GM18909 (cell line): ENCODE results near the gene CLMN.
"Not testable (repeated sequence)": the region's sequence is repeated elsewhere in the genome, so short reads cannot be mapped to it uniquely, and the experiment has no call there.

Experiments
- ATAC-seq: cut with Tn5 transposase; IDR thresholded peaks from one replicate; pipeline ENCODE4 v1.9.1; 2021; ENCODE audit warnings: mild to moderate bottlenecking; ENCODE audit not compliant: unreplicated experiment, poor library complexity

The CLMN gene

DNA sequence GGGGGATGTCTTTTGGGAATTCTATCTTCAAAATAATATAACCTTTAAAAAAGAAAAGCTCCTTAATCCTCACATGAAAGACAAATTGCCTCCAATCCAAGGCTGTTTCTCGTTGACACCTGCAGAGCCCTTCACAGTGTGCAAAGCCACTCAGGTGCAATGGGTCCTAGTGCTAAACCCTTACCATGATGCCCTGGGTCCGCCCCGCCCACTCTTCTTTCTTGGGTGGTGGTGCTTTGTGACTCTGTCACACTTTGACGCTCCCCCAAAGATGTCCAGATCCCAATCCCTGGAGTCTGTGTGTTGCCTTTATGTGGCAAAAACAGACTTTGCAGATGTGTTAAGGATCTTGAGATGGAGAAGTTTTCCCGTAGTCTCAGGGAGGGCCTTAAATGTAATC lies 29.7 kb downstream of the CLMN start:
- no peak for ATAC-seq

DNA sequence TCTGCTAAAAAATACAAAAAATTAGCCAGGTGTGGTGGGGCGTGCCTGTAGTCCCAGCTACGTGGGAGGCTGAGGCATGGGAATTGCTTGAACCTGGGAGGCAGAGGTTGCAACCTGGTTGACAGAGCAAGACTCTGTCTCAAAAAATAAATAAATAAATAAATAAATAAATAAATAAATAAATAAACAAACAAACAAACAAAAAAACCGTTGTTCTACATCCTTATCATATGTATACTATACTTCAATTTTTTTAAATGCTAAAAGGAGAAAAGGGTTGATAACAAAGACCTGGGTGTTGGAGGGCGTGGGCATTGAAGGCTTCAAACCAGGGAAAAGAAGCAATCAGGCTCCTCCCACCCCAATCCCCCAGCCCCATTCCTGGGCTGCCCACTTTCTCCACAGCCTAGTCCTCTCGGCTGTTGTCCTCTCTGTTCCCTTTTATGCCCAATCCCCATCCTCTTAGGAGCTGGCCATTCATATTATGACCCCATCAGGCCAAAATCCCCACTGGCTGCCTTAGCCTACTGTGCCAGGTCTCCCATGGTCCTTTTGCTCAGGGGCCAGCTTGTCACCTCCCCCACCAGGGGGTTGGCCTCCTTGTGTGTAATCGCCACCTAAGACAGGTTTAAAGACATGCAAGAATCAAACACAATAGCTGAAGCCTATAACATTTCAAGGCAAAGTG lies 30.2 kb downstream of the CLMN start:
- ATAC-seq, result no peak

DNA sequence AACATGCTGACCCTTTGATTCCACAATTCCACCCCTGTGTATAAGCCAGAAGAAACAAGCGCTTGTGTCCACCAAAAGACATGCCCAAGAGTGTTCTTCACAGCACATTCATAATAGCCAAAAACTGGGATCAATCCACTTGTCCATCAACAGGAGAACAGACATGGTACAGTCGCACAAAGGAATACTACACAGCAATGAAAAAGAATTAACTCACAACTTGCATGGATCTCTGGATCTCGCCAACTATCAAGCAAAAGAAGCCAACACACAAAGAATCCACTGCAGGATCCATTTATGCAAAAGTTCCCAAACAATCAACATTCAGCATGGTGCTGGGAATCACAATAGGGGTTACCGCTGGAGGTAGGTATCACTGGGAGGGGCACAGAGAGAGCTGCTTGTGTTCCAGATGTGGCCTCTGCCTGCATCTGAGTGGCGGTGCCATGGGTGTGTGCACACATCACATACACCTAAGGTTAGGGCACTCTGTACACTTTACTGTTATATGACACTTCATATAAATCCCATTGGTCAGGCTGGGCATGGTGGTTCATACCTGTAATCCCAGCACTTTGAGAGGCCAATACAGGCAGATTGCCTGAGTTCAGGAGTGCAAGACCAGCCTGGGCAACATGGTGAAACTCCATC lies 30.9 kb downstream of the CLMN start:
- no peak for ATAC-seq

DNA sequence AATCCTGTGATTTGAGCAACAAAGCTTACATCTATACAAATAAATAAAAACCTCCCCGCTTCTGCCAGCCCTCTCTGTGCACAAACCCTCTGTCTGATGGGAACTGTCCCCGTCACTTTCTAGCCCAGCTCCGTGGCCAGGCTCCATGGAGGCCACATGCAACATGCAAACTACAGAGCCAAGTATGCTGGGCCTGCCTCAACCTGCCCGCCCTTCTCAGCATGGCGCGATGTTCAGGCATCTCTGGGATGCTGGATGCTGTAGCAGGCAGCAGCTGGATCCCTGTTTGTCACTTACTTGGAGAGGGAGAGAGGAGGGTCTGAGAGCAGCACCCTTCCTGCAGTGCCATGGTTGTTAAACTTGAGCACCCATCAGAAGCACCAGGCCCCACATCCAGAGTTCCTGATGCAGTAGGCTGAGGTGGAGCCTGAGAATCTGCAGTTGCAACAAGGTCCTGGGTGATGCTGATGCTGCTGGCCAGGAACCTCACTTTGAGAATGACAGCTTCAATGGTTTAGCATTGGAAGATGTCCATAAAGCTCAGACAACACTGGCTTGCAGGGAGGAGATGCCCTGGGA lies 32.4 kb downstream of the CLMN start:
- no peak for ATAC-seq

DNA sequence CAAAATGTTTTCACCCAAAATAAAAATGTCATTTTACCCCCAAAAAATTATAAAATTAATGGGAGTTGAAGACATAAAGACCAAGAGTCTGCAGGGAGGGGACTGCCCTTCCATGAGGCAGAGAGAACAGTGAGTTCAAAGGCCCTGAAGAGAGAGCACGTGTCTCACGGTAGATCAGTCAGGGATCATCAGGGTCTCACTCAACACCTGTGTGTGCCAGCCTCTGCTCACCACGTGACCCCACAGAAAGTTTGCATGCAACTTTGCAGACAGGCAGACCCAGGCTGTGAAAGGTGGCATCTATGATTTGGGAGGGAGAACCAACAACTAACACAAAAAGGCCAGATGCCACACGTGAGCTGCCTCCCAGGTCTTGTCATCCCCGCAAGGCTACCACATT lies 33.1 kb downstream of the CLMN start:
- no peak for ATAC-seq

DNA sequence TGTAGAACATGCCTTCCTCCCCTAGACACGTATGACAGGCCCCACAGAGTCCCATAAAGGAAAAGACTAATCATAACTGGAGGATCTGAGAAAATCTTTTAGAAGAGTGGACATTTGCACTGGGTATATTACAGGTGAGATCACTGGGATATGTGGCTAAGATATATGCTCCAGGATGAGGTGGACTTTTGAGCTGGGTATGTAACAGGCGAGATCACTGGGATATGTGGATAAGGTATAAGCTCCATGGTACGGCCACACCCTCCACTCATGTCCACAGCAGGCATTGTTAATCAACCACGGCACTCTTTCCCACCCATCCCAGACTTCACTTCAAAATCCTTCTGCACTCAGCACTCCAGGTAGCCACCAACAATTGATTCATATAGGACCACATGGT lies 34.1 kb downstream of the CLMN start:
- no peak for ATAC-seq

DNA sequence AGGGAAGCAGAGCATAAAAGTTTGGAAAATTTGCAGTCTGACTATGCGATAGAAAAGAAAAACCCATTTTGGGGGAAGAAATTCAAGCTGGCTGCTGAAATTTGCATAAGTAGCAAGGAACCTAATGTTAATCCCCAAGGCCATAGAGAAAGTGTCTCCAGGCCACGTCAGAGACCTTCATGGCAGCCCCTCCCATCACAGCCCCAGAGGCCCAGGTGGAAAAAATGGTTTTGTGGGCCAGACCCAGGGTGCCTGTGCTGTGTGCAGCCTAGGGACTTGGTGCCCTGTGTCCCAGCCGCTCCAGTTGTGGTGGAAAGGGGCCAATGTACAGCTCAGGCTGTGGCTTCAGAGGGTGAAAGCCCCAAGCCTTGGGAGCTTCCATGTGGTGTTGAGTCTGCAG lies 35.9 kb downstream of the CLMN start:
- ATAC-seq, result not testable (repeated sequence)

DNA sequence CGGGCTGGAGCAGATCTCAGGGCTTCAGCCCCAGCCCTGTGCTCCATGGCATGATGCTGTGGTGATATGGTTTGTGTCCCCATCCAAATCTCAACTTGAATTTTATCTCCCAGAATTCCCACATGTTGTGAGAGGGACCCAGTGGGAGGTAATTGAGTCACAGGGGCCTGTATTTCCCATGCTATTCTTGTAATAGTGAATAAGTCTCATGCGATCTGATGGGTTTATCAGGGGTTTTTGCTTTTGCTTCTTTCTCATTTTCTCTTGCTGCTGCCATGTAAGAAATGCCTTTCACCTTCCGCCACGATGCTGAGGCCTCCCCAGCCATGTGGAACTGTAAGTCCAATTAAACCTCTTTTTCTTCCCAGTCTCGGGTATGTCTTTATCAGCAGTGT lies 36.7 kb downstream of the CLMN start:
- not testable (repeated sequence) for ATAC-seq

DNA sequence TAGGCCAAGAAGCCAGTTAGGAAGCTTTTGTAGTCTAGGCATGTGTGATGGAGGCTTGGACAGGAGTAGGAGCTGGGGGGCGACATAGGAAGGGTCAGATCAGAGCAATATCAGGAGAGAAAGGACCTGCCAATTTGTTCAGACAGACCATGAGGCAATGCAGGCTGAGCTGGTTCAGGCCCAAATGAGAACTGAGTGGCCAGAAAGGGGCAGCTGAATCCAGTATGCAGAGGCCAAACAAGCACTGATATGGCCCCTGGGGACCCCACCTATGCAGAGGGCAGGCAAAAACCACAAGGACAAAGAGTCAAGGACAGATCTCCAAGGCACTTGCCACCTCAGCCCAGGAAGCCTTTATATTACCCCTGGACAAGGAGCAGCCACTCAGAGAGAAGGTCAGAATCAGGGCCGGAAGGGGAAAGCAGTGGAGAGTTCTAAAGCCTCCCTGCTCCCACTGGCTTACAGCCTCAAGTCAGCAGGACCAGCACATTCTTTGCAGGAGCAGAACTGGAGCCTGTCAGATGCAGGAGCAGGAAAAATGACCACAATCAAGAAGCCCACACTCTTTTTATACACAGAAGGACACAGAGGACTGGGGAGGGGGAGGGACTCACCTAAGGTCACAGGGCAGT lies 37.2 kb downstream of the CLMN start:
- ATAC-seq, result no peak

DNA sequence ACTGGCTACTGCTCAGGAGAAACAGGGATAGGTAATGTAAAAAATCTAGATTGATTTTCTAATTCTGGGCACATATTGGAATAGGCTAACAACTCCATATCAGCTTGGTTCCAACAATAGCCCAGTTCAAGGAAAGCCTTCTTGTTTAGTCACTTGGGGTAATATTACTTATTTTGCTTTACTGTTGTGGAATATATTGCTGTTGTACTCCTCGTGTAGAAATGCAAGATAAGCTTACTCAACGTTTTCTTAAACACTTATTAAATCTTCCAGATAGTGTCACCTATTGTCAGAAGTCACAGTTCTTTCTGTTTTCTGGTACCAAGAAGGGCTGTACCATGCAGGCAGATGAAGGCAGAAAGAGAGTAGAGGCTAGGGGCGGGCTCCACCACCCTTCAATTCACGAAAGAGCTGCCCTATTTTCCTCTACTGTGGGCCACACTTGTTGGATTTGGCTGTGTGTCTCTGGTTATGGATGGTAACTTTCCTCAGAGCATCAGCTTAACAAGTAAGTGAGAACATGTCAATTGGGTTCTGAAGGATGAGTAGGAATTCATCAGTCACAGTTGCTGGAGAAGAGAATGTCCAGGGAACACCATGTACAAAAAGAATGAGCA lies 38.0 kb downstream of the CLMN start:
- ATAC-seq, result no peak

DNA sequence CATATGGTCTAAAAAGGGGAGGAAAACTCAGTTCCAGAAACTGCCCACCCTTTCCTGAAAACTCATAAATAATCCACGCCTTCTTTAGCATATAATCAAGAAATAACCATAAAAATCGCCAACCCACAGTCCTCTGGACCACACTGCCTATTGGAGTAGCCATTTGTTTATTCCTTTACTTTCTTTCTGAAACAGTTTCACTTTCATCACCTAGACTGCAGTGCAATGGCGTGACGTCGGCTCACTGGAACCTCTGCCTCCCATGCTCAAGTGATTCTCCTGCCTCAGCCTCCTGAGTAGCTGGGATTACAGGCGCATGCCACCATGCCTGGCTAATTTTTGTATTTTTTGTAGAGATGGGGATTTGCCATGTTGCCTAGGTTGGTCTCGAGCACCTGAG lies 44.2 kb downstream of the CLMN start:
- no peak for ATAC-seq

DNA sequence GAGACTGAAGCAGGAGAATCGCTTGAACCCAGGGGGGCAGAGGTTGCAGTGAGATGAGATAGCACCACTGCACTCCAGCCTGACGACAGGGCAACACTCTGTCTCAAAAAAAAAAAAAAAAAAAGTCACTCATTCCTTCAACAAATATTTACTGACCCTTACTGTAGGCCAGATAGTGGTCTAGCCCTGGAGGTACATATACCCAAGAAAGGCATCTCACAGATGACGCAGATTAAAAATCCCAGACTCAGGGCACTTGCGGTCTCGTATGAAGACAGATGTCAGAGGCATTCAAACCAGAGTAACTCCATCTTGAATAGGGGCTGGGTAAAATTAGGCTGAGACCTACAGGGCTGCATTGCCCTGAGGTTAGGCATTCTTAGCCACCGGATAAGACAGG lies 44.8 kb downstream of the CLMN start:
- ATAC-seq, result no peak

DNA sequence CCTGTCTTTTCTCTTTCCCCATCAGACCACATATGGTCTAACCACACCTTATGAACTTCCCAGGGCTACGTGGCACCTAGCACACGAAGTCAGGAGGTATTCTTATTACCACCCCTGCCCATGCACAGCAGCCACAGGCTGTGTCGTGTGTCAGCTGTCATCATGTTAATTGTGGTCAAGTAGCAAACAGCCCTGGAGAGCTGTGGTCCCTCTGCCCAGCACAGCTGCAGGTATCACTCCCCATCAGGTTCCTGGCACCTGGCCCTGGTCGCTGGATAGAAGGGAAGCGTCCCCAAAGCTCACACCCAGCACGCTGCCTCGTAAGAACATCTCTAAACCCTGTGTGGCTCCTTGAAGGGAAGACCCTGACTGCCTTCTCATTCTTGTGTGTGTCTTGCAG lies 45.4 kb downstream of the CLMN start:
- ATAC-seq, result no peak

DNA sequence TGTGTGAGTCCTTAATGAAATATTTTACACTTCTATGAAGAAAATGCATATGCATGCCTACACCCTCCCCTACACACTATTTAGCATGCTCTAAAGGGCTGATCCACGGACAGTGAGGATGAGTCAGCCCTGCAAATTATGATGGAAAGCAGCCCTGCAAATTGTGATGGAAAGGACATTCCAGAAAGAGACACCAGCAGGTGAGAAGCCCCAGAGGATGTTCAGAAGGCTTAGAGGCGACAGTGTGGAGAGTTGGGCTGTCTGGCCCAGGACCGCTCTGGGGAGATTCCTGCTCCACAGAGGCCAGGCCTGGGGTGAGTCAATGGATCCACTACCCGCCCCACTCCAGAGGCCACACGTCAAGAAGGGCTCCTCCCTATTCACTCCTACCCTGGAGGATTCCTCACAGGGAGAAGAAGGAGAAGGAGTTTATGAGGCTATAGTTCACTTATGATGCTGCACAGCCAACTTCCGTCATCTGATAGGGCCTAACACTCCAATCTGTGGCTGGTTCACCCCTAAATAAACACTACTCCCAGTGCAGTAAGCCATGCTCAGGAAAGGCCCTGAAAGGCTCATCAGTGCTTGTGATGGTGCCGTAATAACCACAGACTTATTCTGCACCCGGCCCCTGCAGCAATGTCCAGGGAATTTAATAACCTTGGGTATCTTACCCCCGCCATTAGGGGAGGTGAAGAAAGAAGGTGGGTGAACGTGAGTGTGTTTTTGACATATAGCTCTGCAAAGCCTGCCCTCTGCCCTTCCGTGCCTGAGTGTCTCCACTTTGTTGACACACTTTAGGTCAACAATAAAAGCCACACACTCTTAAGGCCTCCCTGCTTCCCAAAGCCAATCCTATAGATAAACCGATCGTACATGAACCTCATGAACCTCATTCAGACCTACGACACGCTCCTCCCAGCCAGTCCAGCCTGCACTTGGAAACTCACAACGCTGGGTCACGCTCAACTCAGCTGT lies 46.4 kb downstream of the CLMN start:
- no peak for ATAC-seq

DNA sequence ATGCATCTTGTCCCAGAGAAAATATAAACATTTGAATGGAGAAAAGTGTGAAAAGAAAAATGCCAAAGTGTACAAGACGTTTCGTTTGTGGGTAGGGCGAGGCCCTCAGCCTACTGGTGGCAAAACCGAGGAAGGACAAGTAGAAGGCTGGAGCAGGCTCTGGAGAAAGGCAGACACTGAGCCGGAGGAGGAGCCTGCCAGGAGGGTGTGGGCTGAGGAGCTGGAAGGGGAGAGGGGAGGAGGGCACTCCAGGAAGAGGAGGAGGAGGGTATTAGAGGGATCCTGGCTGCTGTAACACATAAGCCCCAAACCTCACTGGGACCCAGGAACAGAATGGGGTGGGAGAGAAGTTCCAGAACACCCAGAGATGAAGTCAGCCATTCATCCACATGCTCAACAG lies 47.7 kb downstream of the CLMN start:
- ATAC-seq, result no peak

DNA sequence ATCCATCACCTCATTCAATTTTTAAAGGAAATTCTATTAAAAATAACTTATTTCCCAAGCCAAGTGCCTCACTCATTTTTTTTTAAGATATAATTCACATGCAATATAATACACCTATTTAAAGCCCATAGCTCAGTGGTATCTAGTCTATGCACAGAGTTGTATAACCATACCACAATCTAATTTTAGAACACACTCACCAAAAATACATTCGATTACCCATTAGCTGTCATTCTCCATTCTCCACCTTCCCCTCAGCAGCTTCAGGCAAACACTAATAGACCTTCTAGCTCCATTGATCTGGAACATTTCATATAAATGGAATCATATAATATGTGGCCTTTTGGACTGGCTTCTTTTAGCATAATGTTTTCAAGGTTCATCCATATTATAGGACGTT lies 49.5 kb downstream of the CLMN start:
- ATAC-seq, result no peak

DNA sequence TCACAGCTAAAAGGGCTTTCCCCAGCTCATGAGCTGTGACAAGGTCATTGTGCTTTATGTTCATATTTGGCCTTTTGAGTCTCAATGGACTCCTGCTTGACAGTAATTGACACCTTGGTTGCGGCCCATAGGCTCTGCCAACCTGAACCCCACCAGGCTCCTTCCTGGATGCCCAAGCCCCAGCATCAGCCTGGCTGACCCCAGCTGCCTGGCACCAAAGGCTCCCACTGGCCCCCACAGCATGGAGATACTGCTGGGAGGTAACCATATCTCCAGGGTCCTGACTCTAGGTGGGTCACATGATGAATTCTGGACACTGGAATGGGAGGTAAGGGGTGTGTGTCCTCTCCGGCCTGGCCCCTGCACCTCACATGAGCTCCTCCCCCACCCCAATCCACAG lies 50.2 kb downstream of the CLMN start:
- ATAC-seq, result no peak

DNA sequence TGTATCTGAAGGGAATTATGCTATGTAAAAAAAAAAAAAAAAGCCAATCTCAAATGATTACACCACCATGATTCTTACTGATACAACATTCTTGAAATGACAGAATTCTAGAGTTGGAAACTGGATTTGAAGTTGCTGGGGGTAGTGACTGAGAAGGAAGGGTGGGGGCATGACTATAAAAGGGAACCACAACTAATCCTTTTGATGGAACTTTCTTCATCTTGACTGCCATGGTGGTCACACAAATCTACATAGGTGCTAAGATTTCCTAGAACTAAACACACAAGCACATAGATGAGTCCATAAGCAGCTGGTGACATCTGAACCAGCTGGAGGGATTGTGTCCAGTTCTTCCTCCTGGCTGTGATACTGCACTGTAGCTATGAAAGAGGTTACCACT lies 51.4 kb downstream of the CLMN start:
- no peak for ATAC-seq

DNA sequence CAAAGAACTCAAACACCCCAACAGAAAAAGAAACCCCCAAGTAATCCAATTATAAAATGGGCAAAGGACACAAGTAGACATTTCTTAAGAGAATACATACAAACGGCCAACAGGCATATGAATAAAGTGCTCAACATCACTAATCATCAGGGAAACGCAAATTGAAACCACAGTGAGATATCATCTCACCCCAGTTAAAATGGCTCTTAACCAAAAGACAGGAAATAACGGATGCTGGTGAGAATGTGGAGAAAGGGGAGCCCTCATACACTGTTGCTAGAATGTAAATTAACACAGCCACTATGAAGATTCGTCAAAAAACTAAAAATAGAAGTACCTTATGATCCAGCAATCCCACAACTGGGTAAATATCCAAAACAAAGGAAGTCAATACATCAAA lies 52.4 kb downstream of the CLMN start:
- no peak for ATAC-seq
